Right lobe of liver (tissue), 6 donors: ENCODE data around the gene TRAF3IP1. TPM values are rescaled to one million over a fixed set of nuclear protein-coding genes. Genes with fewer than 3 reads are reported as not detected.
A peak's percentile ranks its signal among the peaks of the same experiment; 100 is the strongest.
"Not testable (repeated sequence)": the region's sequence is repeated elsewhere in the genome, so short reads cannot be mapped to it uniquely, and the experiment has no call there.

Experiments
- ATAC-seq, 4 donors: fragments of 200-7000 bp; cut with Tn5 transposase; one replicate each; pipeline ENCODE4 v1.9.1; 2020; ENCODE audit warnings: mild to moderate bottlenecking in 4 of 4, moderate library complexity in 4 of 4
- DNase-seq, 3 donors: peaks; one replicate each; pipeline ENCODE4 v3.0.0-alpha.2; 2020
- H3K27ac ChIP-seq, 3 donors: fragments of 200-600 bp; one replicate each; pipeline ENCODE4 v1.8.0; 2022
- H3K27me3 ChIP-seq, 2 donors: fragments of 200-600 bp; one replicate each; pipeline ENCODE4 v1.8.0; 2022
- H3K36me3 ChIP-seq, 4 donors: fragments of 200-600 bp; sonication (generic) in 1 of 4; one replicate each; pipeline versions ENCODE4 v1.5.1 to v1.8.0; 2017 to 2022; ENCODE audit warnings: control low read depth in 1 of 4
- H3K4me1 ChIP-seq, 4 donors: fragments of 200-600 bp; sonication (generic) in 1 of 4; one replicate each; pipeline versions ENCODE4 v1.5.1 to v1.8.0; 2017 to 2022; ENCODE audit warnings: control low read depth in 1 of 4
- H3K4me3 ChIP-seq, 3 donors: fragments of 200-600 bp; one replicate each; pipeline ENCODE4 v1.8.0; 2022
- H3K9me3 ChIP-seq, 4 donors: fragments of 200-600 bp; sonication (generic) in 1 of 4; one replicate each; pipeline versions ENCODE4 v1.5.1 to v1.8.0; 2017 to 2022; ENCODE audit warnings: control low read depth in 1 of 4
- POLR2A ChIP-seq: fragments of 450-650 bp; IDR thresholded peaks from one replicate; pipeline ENCODE4 v1.6.1; 2017; ENCODE audit warnings: antibody characterized with exemption, mild to moderate bottlenecking
- WGBS: methylation state at CpG from one replicate; pipeline ENCODE4 v1.1.6; 2018; ENCODE audit warnings: low coverage, low lambda C conversion rate; ENCODE audit not compliant: insufficient coverage; ENCODE audit errors: missing lambda C conversion rate; 5-methylcytosine and 5-hydroxymethylcytosine counted together
- intact Hi-C, 2 donors: fragments of 100-400 bp; cut with DNase I; formaldehyde crosslinking; loops; one replicate each; pipeline versions ENCODE4 v1.11.2 to v1.14.1; 2022
- total RNA-seq, 6 experiments: library from RNA; depleted of rRNA in 2 of 6; stranded (reverse); fragments of >200 nt in 2 of 6; fragmentation: NEBNext Ultra II Directional in 3 of 6; extraction: Animal tissue kit (Norgen Biotek cat#: 25700) in 3 of 6; gene quantifications; one replicate each; pipeline versions ENCODE4 v1.1.0 to v1.2.4, GENCODE V29; 2016 to 2023
- TF ChIP-seq, protein P1 (sequence below), 4 donors: fragments of 200-600 bp in 3 of 4; fragments of 450-650 bp in 1 of 4; IDR thresholded peaks; one replicate each; pipeline versions ENCODE4 v1.5.1 to v1.8.0; 2016 to 2022; ENCODE audit warnings: antibody characterized with exemption in 4 of 4, mild to moderate bottlenecking in 2 of 4
- donor health status: DM: no; HTN: yes; CAD: no.
- donor health status: DM: no; HTN: no; CAD: no.
- donor health status: DM: no; HTN: no; CAD: no.
- donor health status: DM: no; HTN: yes; CAD: no.
- donor health status: DM: no; HTN: yes; CAD: no.

The TRAF3IP1 gene
- total RNA-seq, 6 experiments from 2014 or later = 4.6 to 12.0 (median 8.3) TPM

DNA sequence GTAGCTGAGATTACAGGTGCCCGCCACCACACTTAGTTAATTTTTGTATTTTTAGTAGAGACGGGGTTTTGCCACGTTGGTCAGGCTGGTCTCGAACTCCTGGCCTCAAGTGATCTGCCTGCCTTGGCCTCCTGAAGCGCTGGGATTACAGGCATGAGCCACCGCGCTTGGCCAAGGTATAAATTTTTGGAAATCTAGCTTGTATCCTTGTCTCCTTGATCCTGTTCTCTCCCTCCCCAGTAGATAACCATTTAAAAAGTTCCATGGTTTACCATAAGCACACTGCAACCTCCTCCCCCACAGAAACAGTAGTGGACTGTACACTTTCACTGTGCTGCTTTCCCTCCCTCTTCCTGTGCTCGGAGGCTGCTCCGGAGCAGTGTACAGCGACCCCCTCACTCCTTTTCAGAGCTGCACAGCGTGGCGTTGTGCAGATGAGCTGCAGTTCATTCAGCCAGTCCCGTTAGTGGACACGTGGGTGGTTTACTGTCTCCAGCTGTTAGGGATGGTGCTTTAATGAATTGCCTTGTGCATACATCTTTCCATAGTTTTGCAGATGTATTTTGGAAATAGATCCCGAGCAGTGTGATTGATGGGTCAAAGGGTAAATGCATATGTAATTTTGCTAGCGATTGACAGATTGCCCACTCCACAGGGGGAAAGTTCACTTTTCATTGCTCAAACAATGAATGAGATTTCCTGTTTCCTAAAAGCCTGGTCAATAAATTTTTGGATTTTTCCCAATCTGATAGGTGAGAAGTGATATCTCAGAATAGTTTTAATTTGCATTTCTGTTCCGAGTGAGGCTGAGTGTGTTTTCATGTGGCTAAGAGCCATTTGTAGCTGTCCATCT is 121.2 kb downstream of the TRAF3IP1 start:
- H3K27ac ChIP-seq = peak overlapping the region; percentile 18 to 66 (median 49)
- TF ChIP-seq, protein P1, sequence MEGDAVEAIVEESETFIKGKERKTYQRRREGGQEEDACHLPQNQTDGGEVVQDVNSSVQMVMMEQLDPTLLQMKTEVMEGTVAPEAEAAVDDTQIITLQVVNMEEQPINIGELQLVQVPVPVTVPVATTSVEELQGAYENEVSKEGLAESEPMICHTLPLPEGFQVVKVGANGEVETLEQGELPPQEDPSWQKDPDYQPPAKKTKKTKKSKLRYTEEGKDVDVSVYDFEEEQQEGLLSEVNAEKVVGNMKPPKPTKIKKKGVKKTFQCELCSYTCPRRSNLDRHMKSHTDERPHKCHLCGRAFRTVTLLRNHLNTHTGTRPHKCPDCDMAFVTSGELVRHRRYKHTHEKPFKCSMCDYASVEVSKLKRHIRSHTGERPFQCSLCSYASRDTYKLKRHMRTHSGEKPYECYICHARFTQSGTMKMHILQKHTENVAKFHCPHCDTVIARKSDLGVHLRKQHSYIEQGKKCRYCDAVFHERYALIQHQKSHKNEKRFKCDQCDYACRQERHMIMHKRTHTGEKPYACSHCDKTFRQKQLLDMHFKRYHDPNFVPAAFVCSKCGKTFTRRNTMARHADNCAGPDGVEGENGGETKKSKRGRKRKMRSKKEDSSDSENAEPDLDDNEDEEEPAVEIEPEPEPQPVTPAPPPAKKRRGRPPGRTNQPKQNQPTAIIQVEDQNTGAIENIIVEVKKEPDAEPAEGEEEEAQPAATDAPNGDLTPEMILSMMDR (IDR thresholded peaks at IDR 0.05) = no peak
- TF ChIP-seq POLR2A = no peak
- H3K27me3 ChIP-seq = no peaks in the 10 kb centered on the region
- peaks cover 0 to 50% (median 22%) of the 10 kb centered on the region in 4 donors for H3K4me1 ChIP-seq
- no peak overlapping the region for H3K4me3 ChIP-seq
- 42% methylated on average over 17 of the region's 17 CpGs for WGBS
- intact Hi-C loops = no loop called here
- H3K36me3 ChIP-seq = peaks cover 0 to 24% (median 3%) of the 10 kb centered on the region in 4 donors
- H3K9me3 ChIP-seq = no peaks in the 10 kb centered on the region
- DNase-seq (no peak), ATAC-seq (peak; percentile 45 to 63 (median 60))

- intact Hi-C loops, H3K27me3 ChIP-seq, DNase-seq, H3K9me3 ChIP-seq, H3K4me3 ChIP-seq: not testable (repeated sequence)
- H3K27ac ChIP-seq = peak overlapping the region in 2 of 3 donors; percentile 43 to 66
- ATAC-seq = peak in 3 of 4 donors; percentile 8 to 33 (median 17)
- H3K4me1 ChIP-seq = peaks cover 0 to 50% (median 22%) of the 10 kb centered on the region in 4 donors
- peaks cover 0 to 32% (median 6%) of the 10 kb centered on the region in 4 donors for H3K36me3 ChIP-seq
- 34% methylated on average over 5 of the region's 6 CpGs for WGBS
These were observed 121.9 kb downstream of the TRAF3IP1 start for GRCh38 chr2:238442257-238442656.

- 98% methylated on average over 11 of the region's 13 CpGs for WGBS
- H3K4me1 ChIP-seq = peaks cover 0 to 40% (median 19%) of the 10 kb centered on the region in 4 donors
- no peak overlapping the region for H3K27ac ChIP-seq
- H3K4me3 ChIP-seq = no peak overlapping the region
- ATAC-seq = no peak
- DNase-seq = no peak
- H3K9me3 ChIP-seq = no peaks in the 10 kb centered on the region
- TF ChIP-seq, protein P1 (IDR thresholded peaks at IDR 0.05) = no peak
- TF ChIP-seq POLR2A = no peak
- H3K36me3 ChIP-seq = peaks cover 0 to 36% (median 8%) of the 10 kb centered on the region in 4 donors
- intact Hi-C loops = no loop called here
- H3K27me3 ChIP-seq = no peaks in the 10 kb centered on the region
These were observed 123.9 kb downstream of the TRAF3IP1 start for GRCh38 chr2:238444242-238444641.

DNA sequence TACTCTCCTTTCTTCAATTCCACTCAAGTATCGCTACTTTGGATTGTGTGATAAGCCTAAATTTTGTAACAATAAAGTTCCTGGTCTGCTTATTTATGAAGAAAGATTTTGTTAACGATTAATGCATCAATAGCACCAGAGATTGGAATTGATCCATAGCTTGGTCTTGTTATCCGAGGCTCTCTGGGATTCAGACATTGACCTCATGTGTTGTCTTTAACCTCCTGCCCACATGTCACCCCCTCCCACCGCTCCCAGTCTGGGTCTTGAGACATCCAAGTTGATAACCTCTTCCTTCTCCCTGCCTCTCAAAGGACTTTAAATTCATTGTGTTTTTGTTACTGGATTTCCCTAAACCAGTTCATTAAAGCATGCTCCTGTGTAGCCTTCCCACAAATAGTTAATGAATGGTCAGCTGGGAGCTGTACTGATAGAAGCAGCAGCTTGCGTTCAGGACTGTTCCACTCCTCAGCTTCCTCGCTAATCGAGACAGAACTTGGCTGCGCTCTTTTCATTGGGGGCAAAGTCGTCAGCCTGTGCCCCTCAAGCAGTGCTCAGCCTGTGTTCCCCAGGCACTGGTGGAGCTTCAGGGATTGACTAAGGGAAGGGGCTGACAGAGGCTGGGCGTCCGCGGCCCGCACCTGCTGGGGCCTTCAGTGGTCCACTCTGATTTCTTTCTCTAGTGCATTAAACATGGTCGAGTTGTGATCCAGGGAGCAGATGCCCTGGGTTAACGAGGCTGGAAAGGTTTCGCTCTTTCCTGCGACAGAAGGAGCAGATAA is 125.3 kb downstream of the TRAF3IP1 start:
- DNase-seq (no peak), ATAC-seq (peak in 1 of 4 donors; percentile 32)
- TF ChIP-seq POLR2A = no peak
- TF ChIP-seq, protein P1 (IDR thresholded peaks at IDR 0.05) = no peak
- intact Hi-C loops = no loop called here
- H3K4me1 ChIP-seq = peaks cover 0 to 42% (median 21%) of the 10 kb centered on the region in 4 donors
- no peaks in the 10 kb centered on the region for H3K9me3 ChIP-seq
- H3K36me3 ChIP-seq = peaks cover 0 to 36% (median 7%) of the 10 kb centered on the region in 4 donors
- WGBS = 54% methylated on average over 10 of the region's 17 CpGs
- H3K27me3 ChIP-seq = no peaks in the 10 kb centered on the region
- no peak overlapping the region for H3K4me3 ChIP-seq
- no peak overlapping the region for H3K27ac ChIP-seq
